Gastrocnemius medialis (tissue), 4 donors: Measurements from ENCODE around the gene C10orf90.

Source experiments
- POLR2A ChIP-seq, 2 donors: fragments of 450-650 bp; IDR thresholded peaks; one replicate each; pipeline ENCODE4 v1.6.1; 2017; ENCODE audit warnings: antibody characterized with exemption in 2 of 2, mild to moderate bottlenecking in 2 of 2, moderate library complexity in 2 of 2
- TF ChIP-seq, protein P1 (sequence below), 5 experiments: fragments of 450-650 bp in 3 of 5; fragments of 200-600 bp in 2 of 5; sonication (generic) in 2 of 5; IDR thresholded peaks in 4 of 5; conservative IDR thresholded peaks in 1 of 5; 1 replicate in 4 of 5; 2 replicates in 1 of 5; pipeline ENCODE4 v1.5.1; 2016 to 2019; ENCODE audit warnings: antibody characterized with exemption in 5 of 5, mild to moderate bottlenecking in 3 of 5, moderate library complexity in 3 of 5

DNA sequence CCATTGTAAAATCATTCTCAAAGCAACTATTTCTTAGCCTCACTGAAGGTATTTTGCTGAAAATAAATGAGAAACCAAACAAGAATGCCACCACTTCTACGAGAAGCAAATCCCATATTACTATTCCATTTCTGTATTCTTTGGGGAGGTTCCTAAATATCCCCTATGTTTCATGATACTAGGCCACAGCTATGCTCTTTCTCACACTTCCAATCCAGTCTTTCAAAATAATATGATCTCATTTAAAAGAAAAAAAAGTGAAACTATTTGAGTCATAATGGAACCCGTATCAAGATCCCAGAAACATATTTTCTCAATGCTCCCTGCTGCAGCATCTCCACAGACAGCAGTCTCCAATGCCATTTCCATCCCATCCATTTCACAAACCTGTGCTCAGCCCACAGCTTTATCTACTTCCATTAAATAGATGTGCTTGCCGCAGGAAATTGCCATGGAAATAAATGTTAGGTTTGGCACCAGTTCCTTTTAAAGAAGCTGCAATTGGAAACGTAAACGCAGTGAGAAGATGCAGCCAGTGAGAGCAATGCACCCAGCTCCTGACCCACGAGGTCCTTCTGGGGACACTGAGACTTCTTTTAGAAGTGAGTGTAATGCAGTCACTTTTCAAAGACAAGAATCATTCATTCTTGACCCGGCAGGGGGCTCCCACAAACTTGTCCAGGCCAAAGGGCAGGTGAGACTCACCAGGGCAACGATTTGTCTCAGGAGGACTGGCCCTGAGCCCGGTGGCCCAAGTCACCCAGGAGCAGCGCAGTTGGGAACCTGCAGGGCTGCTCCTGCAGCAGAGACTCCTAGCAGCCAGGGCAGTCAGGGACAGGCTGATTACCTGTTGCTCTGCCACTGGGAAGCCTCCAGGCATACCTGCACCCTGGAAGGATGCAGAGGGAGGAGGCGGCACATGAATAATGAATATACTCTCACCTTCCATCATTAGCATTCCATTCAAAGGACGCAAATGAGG lies 99.6 kb downstream of the C10orf90 start:
- TF ChIP-seq, protein P1, sequence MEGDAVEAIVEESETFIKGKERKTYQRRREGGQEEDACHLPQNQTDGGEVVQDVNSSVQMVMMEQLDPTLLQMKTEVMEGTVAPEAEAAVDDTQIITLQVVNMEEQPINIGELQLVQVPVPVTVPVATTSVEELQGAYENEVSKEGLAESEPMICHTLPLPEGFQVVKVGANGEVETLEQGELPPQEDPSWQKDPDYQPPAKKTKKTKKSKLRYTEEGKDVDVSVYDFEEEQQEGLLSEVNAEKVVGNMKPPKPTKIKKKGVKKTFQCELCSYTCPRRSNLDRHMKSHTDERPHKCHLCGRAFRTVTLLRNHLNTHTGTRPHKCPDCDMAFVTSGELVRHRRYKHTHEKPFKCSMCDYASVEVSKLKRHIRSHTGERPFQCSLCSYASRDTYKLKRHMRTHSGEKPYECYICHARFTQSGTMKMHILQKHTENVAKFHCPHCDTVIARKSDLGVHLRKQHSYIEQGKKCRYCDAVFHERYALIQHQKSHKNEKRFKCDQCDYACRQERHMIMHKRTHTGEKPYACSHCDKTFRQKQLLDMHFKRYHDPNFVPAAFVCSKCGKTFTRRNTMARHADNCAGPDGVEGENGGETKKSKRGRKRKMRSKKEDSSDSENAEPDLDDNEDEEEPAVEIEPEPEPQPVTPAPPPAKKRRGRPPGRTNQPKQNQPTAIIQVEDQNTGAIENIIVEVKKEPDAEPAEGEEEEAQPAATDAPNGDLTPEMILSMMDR (IDR thresholded peaks at IDR 0.05 in 4 of 5, conservative IDR thresholded peaks at IDR 0.05 in 1 of 5) = no peak
- no peak for TF ChIP-seq POLR2A (IDR thresholded peaks at IDR 0.05)
